Activated B cell treated with CpG ODN at 0.5 μM for 24 hours (primary cell): Measurements from ENCODE around the gene C3. TPM values are rescaled to one million over a fixed set of nuclear protein-coding genes. Genes with fewer than 3 reads are reported as not detected.

Source experiments
- ATAC-seq: fragments of 200-7000 bp; cut with Tn5 transposase; one replicate; pipeline ENCODE4 v1.10.0; 2021; ENCODE audit warnings: low read depth, mild to moderate bottlenecking, moderate library complexity
- CTCF ChIA-PET: fragments of 350-600 bp; sonication (Branson Sonifier 250); formaldehyde crosslinking; loops from one replicate; lab custom pipeline; 2021; ENCODE audit warnings: antibody characterized with exemption; lab: Charles Lee
- POLR2A ChIA-PET: fragments of 350-600 bp; sonication (Branson Sonifier 250); formaldehyde crosslinking; loops from one replicate; lab custom pipeline; 2021; ENCODE audit warnings: antibody characterized with exemption; lab: Charles Lee
- DNase-seq: peaks from one replicate; pipeline ENCODE4 v3.0.0; 2022
- H3K27ac Mint-ChIP-seq: one replicate; pipeline ENCODE4 v1.8.0; 2020; ENCODE audit warnings: mixed read lengths
- H3K27me3 Mint-ChIP-seq: one replicate; pipeline ENCODE4 v1.8.0; 2021; ENCODE audit warnings: mixed read lengths
- H3K36me3 Mint-ChIP-seq: one replicate; pipeline ENCODE4 v1.8.0; 2021; ENCODE audit warnings: low read depth, mixed read lengths
- H3K4me1 Mint-ChIP-seq: one replicate; pipeline ENCODE4 v1.8.0; 2021; ENCODE audit warnings: mixed read lengths
- H3K4me3 Mint-ChIP-seq: one replicate; pipeline ENCODE4 v1.8.0; 2020; ENCODE audit warnings: mild to moderate bottlenecking, mixed read lengths
- H3K9me3 Mint-ChIP-seq: one replicate; pipeline ENCODE4 v1.8.0; 2020; ENCODE audit warnings: mixed read lengths
- intact Hi-C: fragments of 100-400 bp; cut with micrococcal nuclease; formaldehyde crosslinking; loops from one replicate; pipeline ENCODE4 v1.15.1; 2024
- total RNA-seq: library from RNA; stranded (reverse); gene quantifications from 2 replicates; pipeline ENCODE4 v1.2.3, GENCODE V29; 2022
- TF ChIP-seq, protein P1 (sequence below): fragments of 200-600 bp; IDR thresholded peaks from one replicate; pipeline ENCODE4 v1.8.0; 2022; ENCODE audit warnings: antibody characterized with exemption, mild to moderate bottlenecking

C3 gene
- total RNA-seq, 1 donor from 2014 or later, result 0.53 TPM

GRCh38 chr19:6685962-6686627, 34.4 kb downstream of the C3 start:
- ATAC-seq (no peak), DNase-seq (no peak)
- intact Hi-C loops, result no loop called here
- H3K4me3 Mint-ChIP-seq, result no peak overlapping the region
- H3K36me3 Mint-ChIP-seq, result no peaks in the 10 kb centered on the region
- ChIA-PET CTCF (no interaction called here), POLR2A (no interaction called here)
- TF ChIP-seq, protein P1, sequence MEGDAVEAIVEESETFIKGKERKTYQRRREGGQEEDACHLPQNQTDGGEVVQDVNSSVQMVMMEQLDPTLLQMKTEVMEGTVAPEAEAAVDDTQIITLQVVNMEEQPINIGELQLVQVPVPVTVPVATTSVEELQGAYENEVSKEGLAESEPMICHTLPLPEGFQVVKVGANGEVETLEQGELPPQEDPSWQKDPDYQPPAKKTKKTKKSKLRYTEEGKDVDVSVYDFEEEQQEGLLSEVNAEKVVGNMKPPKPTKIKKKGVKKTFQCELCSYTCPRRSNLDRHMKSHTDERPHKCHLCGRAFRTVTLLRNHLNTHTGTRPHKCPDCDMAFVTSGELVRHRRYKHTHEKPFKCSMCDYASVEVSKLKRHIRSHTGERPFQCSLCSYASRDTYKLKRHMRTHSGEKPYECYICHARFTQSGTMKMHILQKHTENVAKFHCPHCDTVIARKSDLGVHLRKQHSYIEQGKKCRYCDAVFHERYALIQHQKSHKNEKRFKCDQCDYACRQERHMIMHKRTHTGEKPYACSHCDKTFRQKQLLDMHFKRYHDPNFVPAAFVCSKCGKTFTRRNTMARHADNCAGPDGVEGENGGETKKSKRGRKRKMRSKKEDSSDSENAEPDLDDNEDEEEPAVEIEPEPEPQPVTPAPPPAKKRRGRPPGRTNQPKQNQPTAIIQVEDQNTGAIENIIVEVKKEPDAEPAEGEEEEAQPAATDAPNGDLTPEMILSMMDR, result no peak
- H3K27ac Mint-ChIP-seq, result no peak overlapping the region
- no peaks in the 10 kb centered on the region for H3K27me3 Mint-ChIP-seq
- peaks cover 3% of the 10 kb centered on the region for H3K9me3 Mint-ChIP-seq
- no peaks in the 10 kb centered on the region for H3K4me1 Mint-ChIP-seq

- Mint-ChIP-seq H3K27me3 (peaks cover 3% of the 10 kb centered on the region), H3K27ac (no peak overlapping the region), H3K4me1 (no peaks in the 10 kb centered on the region), H3K9me3 (peaks cover 3% of the 10 kb centered on the region), H3K4me3 (no peak overlapping the region), H3K36me3 (no peaks in the 10 kb centered on the region)
- no peak for ATAC-seq
- TF ChIP-seq, protein P1, result no peak
- CTCF ChIA-PET, result no interaction called here
- intact Hi-C loops, result no loop called here
- no peak for DNase-seq
- POLR2A ChIA-PET, result no interaction called here
These were observed 35.0 kb downstream of the C3 start for GRCh38 chr19:6685482-6685881.

- CTCF ChIA-PET, result no interaction called here
- Mint-ChIP-seq H3K4me3 (no peak overlapping the region), H3K27me3 (peaks cover 3% of the 10 kb centered on the region), H3K27ac (no peak overlapping the region), H3K4me1 (no peaks in the 10 kb centered on the region), H3K36me3 (no peaks in the 10 kb centered on the region), H3K9me3 (peaks cover 3% of the 10 kb centered on the region)
- TF ChIP-seq, protein P1, result no peak
- POLR2A ChIA-PET, result interaction anchor here (0.6 kb wide), 1 partner anchor 106 kb away, joined by 4 read pairs; no protein-coding TSS in a partner anchor
- intact Hi-C loops, result no loop called here
- ATAC-seq (no peak), DNase-seq (no peak)
These were observed 36.5 kb downstream of the C3 start for GRCh38 chr19:6683971-6684370.

DNA sequence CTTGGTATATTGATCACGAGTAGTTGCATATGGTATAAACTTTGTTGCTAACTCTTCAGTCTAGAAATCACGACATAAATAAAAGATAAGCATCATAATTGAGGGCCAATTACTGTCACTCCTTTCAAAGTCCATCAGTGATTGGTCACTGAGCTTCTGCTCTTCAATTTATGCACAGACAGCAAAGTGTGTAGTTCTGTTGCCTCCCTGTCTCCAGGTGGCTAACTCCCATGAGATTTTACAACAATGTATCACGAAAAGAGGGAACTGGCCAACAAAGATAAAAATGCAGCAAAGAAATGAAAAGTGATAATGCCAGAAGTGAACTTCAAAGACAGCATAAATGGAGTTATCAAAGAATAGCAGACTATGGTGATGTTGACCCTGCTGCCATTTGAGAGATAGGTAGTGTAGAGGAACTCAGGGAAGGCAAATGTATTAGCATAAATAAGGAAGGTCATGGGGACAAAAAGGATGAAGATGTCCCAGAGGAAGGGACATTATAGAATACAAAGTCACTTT, 37.8 kb downstream of the C3 start:
- ATAC-seq (no peak), DNase-seq (no peak)
- CTCF ChIA-PET, result no interaction called here
- Mint-ChIP-seq H3K4me3 (no peak overlapping the region), H3K4me1 (peaks cover 4% of the 10 kb centered on the region), H3K27me3 (peaks cover 6% of the 10 kb centered on the region), H3K27ac (no peak overlapping the region), H3K36me3 (no peaks in the 10 kb centered on the region), H3K9me3 (no peaks in the 10 kb centered on the region)
- intact Hi-C loops, result no loop called here
- TF ChIP-seq, protein P1, result no peak
- POLR2A ChIA-PET, result interaction anchor here (0.7 kb wide), 1 partner anchor 10 kb away, joined by 3 read pairs; no protein-coding TSS in a partner anchor

GRCh38 chr19:6680141-6680540, 40.3 kb downstream of the C3 start:
- no peak overlapping the region for H3K4me3 Mint-ChIP-seq
- peaks cover 8% of the 10 kb centered on the region for H3K4me1 Mint-ChIP-seq
- no peak overlapping the region for H3K27ac Mint-ChIP-seq
- POLR2A ChIA-PET, result no interaction called here
- CTCF ChIA-PET, result no interaction called here
- TF ChIP-seq, protein P1, result no peak
- DNase-seq, result no peak
- H3K36me3 Mint-ChIP-seq, result no peaks in the 10 kb centered on the region
- intact Hi-C loops, result no loop called here
- ATAC-seq, result no peak
- H3K27me3 Mint-ChIP-seq, result peaks cover 15% of the 10 kb centered on the region
- H3K9me3 Mint-ChIP-seq, result no peaks in the 10 kb centered on the region
